ENCODE data around the gene OCIAD1. TPM values are rescaled to one million over a fixed set of nuclear protein-coding genes. Genes with fewer than 3 reads are reported as not detected.
"Not testable (repeated sequence)": the region's sequence is repeated elsewhere in the genome, so short reads cannot be mapped to it uniquely, and the experiment has no call there.

The OCIAD1 gene, protein sequence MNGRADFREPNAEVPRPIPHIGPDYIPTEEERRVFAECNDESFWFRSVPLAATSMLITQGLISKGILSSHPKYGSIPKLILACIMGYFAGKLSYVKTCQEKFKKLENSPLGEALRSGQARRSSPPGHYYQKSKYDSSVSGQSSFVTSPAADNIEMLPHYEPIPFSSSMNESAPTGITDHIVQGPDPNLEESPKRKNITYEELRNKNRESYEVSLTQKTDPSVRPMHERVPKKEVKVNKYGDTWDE
- 100 to 1,000 TPM in 1 of 2 donors, 10 to 100 TPM in 1; 94.5 to 112 TPM for total RNA-seq

GRCh38 chr4:48830706-48831531, at the start of gene OCIAD1:
TSS of gene OCIAD1 (plus strand) at chr4:48831088. CDS start at chr4:48832625, 1,537 bp downstream.
- ATAC-seq (peak; percentile 99), DNase-seq (ENCODE audit: low spot score in 2 of 2) (peak; percentile 90 to 98)
- Mint-ChIP-seq H3K27ac (peak within 1 kb of the TSS; percentile 98 to 100), H3K36me3 (peaks cover 9 to 37% of the 10 kb centered on the region in 2 donors), H3K9me3 (peaks cover 9 to 10% of the 10 kb centered on the region in 2 donors)

DNA sequence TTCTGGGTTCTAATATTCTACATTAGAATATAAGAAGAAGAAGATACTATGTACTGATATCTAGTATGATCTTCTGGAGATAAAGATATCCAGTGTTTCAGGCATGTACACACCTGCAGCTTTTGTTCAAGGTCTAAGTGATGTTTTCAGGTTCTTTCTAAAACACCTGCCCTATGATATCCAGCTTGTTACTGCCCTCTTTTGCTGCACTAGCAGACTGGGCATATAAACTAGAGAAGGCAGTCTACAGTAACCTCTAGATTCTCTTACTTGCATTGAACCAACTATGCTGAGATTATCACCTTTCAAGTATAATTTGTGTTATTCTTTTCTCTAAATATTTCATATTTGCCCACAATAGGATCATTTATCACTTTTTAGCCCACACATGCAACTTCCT, 48.9 kb upstream of the OCIAD1 start:
- Mint-ChIP-seq H3K36me3 (peaks cover 0 to 8% of the 10 kb centered on the region in 2 donors), H3K27ac (no peak overlapping the region), H3K9me3 (no peaks in the 10 kb centered on the region)
- no peak for ATAC-seq
- DNase-seq (ENCODE audit: low spot score in 2 of 2), result no peak

DNA sequence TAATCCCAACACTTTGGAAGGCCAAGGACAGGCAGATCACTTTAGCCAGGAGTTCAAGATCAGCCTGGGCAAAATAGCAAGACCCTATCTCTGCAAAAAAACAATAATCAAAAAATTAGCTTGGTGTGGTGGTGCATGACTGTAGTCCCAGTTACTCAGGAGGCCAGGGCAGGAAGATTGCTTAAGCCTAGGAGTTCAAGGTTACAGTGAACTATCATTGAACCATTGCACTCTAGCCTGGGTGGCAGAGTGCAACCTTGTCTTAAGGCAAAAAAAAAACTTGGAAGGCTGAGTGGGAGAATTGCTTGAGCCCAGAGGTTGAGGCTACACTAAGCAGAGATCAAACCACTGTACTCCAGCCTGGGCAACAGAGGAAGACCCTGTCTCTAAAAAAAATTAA, 45.6 kb upstream of the OCIAD1 start:
- no peak for DNase-seq (ENCODE audit: low spot score in 2 of 2)
- H3K9me3 Mint-ChIP-seq, result peaks cover 0 to 1% of the 10 kb centered on the region in 2 donors
- H3K27ac Mint-ChIP-seq, result no peak overlapping the region
- no peaks in the 10 kb centered on the region for H3K36me3 Mint-ChIP-seq
- no peak for ATAC-seq

DNA sequence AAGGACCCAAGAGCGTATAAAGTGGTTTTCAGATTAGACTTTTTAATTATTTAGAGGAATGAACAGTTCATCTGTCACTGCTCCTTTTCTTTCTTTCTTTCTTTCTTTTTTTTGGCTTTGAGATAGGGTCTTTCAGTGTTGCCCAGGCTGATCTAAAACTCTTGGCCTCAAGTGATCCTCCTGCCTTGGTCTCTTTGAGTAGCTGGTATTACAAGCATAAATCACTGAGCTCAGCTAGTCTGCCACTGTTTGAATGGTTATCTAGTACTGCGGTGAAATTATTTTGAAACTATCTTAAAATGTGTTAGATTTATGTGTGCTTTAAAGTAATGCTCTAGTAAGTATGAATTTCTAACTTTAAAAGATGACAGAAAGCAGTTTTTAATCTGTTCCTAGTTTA, 44.3 kb upstream of the OCIAD1 start:
- Mint-ChIP-seq H3K36me3 (no peaks in the 10 kb centered on the region), H3K9me3 (peaks cover 0 to 3% of the 10 kb centered on the region in 2 donors), H3K27ac (no peak overlapping the region)
- ATAC-seq (no peak), DNase-seq (ENCODE audit: low spot score in 2 of 2) (no peak)

DNA sequence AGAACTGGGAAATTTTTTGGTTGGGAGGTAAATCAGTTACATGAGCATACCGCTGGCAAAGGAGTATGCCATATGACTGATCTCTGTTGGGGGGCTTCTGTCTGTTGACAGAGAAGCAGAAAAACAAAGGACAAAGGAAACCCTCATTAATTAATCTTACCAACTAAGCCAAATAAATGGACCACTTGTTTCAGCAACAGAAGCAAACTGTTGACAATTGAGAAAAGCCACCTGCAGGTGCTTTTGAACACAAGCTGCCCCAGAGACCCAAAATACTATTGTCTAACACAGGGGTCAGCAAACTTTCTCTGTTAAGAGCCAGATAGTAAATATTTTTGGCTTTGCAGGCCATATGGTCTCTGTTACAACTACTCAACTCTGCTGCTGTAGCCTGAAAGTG, 43.8 kb upstream of the OCIAD1 start:
- DNase-seq (ENCODE audit: low spot score in 2 of 2) (no peak), ATAC-seq (no peak)
- peaks cover 0 to 3% of the 10 kb centered on the region in 2 donors for H3K9me3 Mint-ChIP-seq
- H3K27ac Mint-ChIP-seq, result no peak overlapping the region
- H3K36me3 Mint-ChIP-seq, result no peaks in the 10 kb centered on the region

DNA sequence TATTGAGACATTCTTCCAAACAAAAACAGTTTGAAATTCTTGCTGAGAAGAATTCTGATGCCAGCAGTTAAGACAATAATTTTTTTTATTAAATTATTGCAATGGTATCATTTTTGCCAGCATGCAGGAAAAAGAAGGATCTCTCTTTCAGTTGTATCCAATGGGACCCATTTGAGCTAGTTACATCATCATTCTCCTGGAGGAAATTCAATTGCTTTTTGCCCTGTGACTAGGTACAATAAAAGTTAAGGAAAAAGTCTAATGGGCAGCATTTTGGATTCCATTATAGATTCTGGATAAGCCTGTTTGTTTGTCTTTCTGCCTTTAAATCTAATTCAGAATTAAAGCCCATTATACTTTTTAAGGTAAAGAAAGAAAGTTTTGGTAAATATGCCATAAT, 40.3 kb upstream of the OCIAD1 start:
- Mint-ChIP-seq H3K36me3 (no peaks in the 10 kb centered on the region), H3K9me3 (peaks cover 0 to 3% of the 10 kb centered on the region in 2 donors), H3K27ac (no peak overlapping the region)
- ATAC-seq (no peak), DNase-seq (ENCODE audit: low spot score in 2 of 2) (no peak)

GRCh38 chr4:48791313-48791712, 39.6 kb upstream of the OCIAD1 start:
- Mint-ChIP-seq H3K27ac (no peak overlapping the region), H3K36me3 (no peaks in the 10 kb centered on the region), H3K9me3 (peaks cover 0 to 3% of the 10 kb centered on the region in 2 donors)
- ATAC-seq (no peak), DNase-seq (ENCODE audit: low spot score in 2 of 2) (no peak)

GRCh38 chr4:48792348-48793006, 38.4 kb upstream of the OCIAD1 start:
- DNase-seq (ENCODE audit: low spot score in 2 of 2) (no peak), ATAC-seq (peak in 1 of 2 donors; percentile 57)
- Mint-ChIP-seq H3K27ac (no peak overlapping the region), H3K9me3 (peaks cover 0 to 3% of the 10 kb centered on the region in 2 donors), H3K36me3 (no peaks in the 10 kb centered on the region)

DNA sequence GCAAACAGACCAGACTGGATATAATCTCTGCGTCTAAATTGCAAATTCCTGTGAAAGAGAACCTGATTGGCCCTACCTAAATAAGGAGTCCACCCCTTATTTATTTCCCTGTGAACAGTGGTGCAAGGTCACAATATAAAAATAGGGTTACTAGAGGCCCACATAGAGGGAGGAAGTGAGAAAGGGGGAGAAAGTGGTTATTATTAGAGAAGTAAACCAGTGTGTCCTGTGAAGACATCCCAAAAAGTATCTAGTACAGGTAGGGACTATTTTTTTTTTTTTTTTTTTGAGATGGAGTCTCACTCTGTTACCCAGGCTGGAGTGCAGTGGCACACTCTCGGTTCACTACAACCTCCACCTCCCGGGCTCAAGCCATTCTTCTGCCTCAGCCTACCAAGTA, 35.8 kb upstream of the OCIAD1 start:
- H3K9me3 Mint-ChIP-seq, result peaks cover 0 to 3% of the 10 kb centered on the region in 2 donors
- H3K27ac Mint-ChIP-seq, result no peak overlapping the region
- no peak for ATAC-seq
- H3K36me3 Mint-ChIP-seq, result no peaks in the 10 kb centered on the region
- no peak for DNase-seq (ENCODE audit: low spot score in 2 of 2)

GRCh38 chr4:48796191-48796926, 34.5 kb upstream of the OCIAD1 start:
- H3K27ac Mint-ChIP-seq, result no peak overlapping the region
- ATAC-seq (no peak), DNase-seq (ENCODE audit: low spot score in 2 of 2) (no peak)
- no peaks in the 10 kb centered on the region for H3K36me3 Mint-ChIP-seq
- no peaks in the 10 kb centered on the region for H3K9me3 Mint-ChIP-seq

DNA sequence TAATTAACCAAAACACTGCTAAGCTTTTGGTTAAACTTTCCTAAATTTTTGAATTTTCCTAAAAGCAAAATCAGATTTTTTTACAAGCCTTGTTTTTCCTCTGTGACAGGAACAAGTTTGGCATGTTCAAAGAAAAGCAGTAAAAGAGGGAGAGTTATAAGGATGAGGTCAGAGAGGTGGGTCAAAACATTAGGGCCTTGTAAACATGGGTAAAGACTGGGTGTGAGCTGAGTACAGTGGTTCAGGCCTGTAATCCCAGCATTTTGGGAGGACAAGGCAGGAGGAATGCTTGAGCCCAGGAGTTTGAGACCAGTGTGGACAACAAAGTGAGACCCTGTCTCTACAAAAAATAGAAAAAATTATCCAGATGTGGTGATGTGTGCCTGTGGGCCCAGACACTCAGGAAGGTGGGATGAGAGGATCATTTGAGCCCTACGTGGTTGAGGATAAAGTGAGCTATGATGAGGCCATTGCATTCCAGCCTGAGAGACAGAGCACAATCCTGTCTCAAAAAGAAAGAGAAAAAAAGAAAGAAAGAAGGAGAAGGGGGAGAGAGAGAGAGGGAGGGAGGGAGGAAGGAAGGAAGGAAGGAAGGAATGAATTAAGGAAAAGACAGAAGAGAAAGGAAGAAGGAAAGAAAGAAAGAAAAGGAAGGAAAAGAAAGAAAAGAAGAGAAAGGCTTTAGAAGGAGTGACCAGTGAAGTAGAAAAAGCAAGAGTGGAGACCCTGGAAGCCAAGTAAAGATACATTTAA, 33.8 kb upstream of the OCIAD1 start:
- Mint-ChIP-seq H3K36me3 (no peaks in the 10 kb centered on the region), H3K9me3 (no peaks in the 10 kb centered on the region), H3K27ac (no peak overlapping the region)
- no peak for ATAC-seq
- DNase-seq (ENCODE audit: low spot score in 2 of 2), result no peak

DNA sequence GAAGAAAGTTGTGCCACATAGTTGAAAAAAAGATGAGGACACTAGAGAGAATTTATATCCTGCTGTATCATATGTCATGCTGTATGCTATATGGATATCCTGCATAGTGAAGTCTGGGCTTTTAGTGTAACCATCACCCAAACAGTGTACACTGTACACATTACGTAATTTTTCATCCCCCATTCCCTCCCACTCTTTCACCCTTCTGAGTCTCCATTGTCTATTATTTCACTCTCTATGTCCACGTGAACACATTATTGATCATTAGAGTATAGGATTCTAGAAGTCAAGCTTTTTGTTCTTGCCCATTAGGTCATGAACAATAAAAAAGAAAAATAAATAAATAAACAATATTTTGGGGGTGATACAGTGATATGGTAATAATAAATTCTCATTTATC, 32.8 kb upstream of the OCIAD1 start:
- no peaks in the 10 kb centered on the region for H3K36me3 Mint-ChIP-seq
- H3K27ac Mint-ChIP-seq, result no peak overlapping the region
- no peaks in the 10 kb centered on the region for H3K9me3 Mint-ChIP-seq
- no peak for ATAC-seq
- no peak for DNase-seq (ENCODE audit: low spot score in 2 of 2)

DNA sequence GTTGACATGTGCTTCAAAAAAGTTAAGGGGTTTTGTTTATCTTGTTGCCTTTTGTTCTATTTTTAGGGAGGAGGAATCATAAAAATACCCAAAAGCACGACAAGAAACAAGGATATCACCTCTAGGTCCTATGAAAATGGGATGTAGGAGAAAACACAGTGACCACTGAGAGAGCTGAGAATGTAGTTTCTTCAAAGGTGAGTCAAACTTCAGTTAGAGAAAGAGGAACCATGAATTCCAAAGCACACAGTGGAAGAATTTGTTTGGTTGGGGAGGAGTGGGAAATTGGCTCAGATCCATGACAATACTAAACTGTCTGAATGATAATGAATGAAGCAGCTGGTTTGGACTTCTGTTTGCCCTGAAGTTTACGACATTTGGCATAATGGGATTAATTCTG, 31.7 kb upstream of the OCIAD1 start:
- ATAC-seq, result no peak
- Mint-ChIP-seq H3K36me3 (no peaks in the 10 kb centered on the region), H3K27ac (no peak overlapping the region)

GRCh38 chr4:48800155-48800554, 30.7 kb upstream of the OCIAD1 start:
- not testable (repeated sequence) for H3K27ac Mint-ChIP-seq; H3K36me3 Mint-ChIP-seq; DNase-seq (ENCODE audit: low spot score in 2 of 2); ATAC-seq; H3K9me3 Mint-ChIP-seq

More for the DNA sequence above, 31.7 kb upstream of the OCIAD1 start:
- H3K9me3 Mint-ChIP-seq, result no peaks in the 10 kb centered on the region
- DNase-seq (ENCODE audit: low spot score in 2 of 2), result no peak

DNA sequence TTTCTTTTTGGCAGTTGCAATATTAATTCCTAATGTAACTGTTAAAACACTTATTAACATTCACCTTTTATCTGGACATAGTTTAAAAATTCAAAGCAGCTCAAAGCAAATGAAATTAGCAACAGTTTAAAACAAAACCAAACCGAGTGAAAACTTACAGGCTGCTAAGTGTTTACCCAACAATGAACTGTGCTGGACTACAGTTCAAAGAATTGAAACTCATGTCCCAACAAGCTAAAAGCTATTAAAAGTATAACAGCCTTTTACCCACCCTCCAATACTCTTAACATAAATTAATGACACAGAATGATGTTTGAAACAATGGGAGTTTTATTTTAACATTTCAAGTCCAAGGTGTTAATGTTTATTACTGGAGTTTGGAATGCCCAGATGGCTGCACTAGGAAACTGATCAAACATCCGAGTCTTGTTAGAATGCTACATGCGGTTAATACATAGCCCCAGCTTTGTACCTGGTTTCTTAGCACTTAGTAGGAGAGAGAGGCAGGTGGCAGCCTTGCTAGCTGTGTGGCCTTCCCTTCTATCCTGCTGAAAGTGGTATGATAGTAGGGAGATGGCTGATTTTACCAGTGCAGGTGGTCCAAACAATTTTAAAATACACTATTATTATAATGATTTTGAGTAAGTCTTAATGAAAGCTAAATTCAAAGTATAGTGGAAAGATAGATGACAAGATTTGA, 29.7 kb upstream of the OCIAD1 start:
- no peaks in the 10 kb centered on the region for H3K36me3 Mint-ChIP-seq
- no peaks in the 10 kb centered on the region for H3K9me3 Mint-ChIP-seq
- ATAC-seq (no peak), DNase-seq (ENCODE audit: low spot score in 2 of 2) (no peak)
- H3K27ac Mint-ChIP-seq, result no peak overlapping the region
